Small intestine (tissue), 7 donors: ENCODE measurements around the gene DNLZ. TPM values are rescaled to one million over a fixed set of nuclear protein-coding genes. Genes with fewer than 3 reads are reported as not detected.
"Not testable (repeated sequence)": the region's sequence is repeated elsewhere in the genome, so short reads cannot be mapped to it uniquely, and the experiment has no call there.

Experiments
- DNase-seq, 2 donors: peaks; one replicate each; pipeline versions ENCODE4 v3.0.0 to v3.0.0-alpha.2; 2013
- FAIRE-seq: peaks from 2 replicates; lab custom pipeline; 2012; peaks lifted over from hg19 to GRCh38; lab: Jason Lieb, UNC
- H3K27ac ChIP-seq, 3 donors: one replicate each; pipeline ENCODE4 v1.5.1; 2013; ENCODE audit warnings: low read length in 2 of 3, mild to moderate bottlenecking in 2 of 3, control low read depth in 1 of 3, inconsistent platforms in 1 of 3, low read depth in 1 of 3, moderate library complexity in 1 of 3
- H3K27me3 ChIP-seq, 3 donors: one replicate each; pipeline ENCODE4 v1.6.1; 2013; ENCODE audit warnings: low read length in 3 of 3, inconsistent platforms in 1 of 3; ENCODE audit not compliant: control insufficient read depth in 3 of 3, insufficient read depth in 3 of 3
- H3K36me3 ChIP-seq, 3 donors: one replicate each; pipeline ENCODE4 v1.6.1; 2013; ENCODE audit warnings: low read length in 3 of 3, inconsistent platforms in 1 of 3, low read depth in 1 of 3, mild to moderate bottlenecking in 1 of 3, moderate library complexity in 1 of 3; ENCODE audit not compliant: control insufficient read depth in 3 of 3, insufficient read depth in 2 of 3
- H3K4me1 ChIP-seq, 3 donors: one replicate each; pipeline ENCODE4 v1.6.1; 2013; ENCODE audit warnings: low read length in 2 of 3, inconsistent platforms in 1 of 3, low read depth in 1 of 3, mild to moderate bottlenecking in 1 of 3, moderate library complexity in 1 of 3; ENCODE audit not compliant: control insufficient read depth in 3 of 3, insufficient read depth in 2 of 3
- H3K4me3 ChIP-seq, 3 donors: one replicate each; pipeline ENCODE4 v1.5.1; 2013; ENCODE audit warnings: low read length in 3 of 3, control low read depth in 1 of 3, inconsistent platforms in 1 of 3, low read depth in 1 of 3, mild to moderate bottlenecking in 1 of 3, moderate library complexity in 1 of 3
- H3K9me3 ChIP-seq, 2 donors: one replicate each; pipeline ENCODE4 v1.6.1; 2013; ENCODE audit warnings: low read depth in 1 of 2, low read length in 1 of 2; ENCODE audit not compliant: control insufficient read depth in 2 of 2, insufficient read depth in 1 of 2
- WGBS, 3 donors: extraction: QIAGEN DNeasy Blood & Tissue Kit; methylation state at CpG; one replicate each; pipeline ENCODE4 v1.1.7; 2013; 5-methylcytosine and 5-hydroxymethylcytosine counted together
- polyA plus RNA-seq, 4 donors: library from polyadenylated mRNA; stranded (reverse) in 3 of 4; unstranded in 1 of 4; fragments of 200-250 nt in 3 of 4; fragments of 120-200 nt in 1 of 4; gene quantifications; one replicate each; pipeline versions ENCODE4 v1.2.1 to v1.2.3, GENCODE V29; 2013
- donor health status: healthy with polysubstance abuse.
- donor health status: control.
- donor health status: control.
- donor health status: Bipolar disorder and iron deficiency.
- donor health status: healthy.

The DNLZ gene
- polyA plus RNA-seq, 4 donors = 8.5 to 16.1 (median 11.0) TPM

- H3K27me3 ChIP-seq = peaks cover 0 to 4% (median 0%) of the 10 kb centered on the region in 3 donors
- peaks cover 0 to 28% (median 0%) of the 10 kb centered on the region in 3 donors for H3K4me1 ChIP-seq
- H3K36me3 ChIP-seq = peaks cover 0 to 2% (median 0%) of the 10 kb centered on the region in 3 donors
- no peaks in the 10 kb centered on the region for H3K9me3 ChIP-seq
- WGBS, 3 donors = 86 to 91% (median 87%) methylated on average over 13 of the region's 13 CpGs
- DNase-seq (no peak), FAIRE-seq (no peak)
- H3K27ac ChIP-seq = peak overlapping the region in 1 of 3 donors; percentile 72
- no peak overlapping the region for H3K4me3 ChIP-seq
Measured at GRCh38 chr9:136325358-136325757, 38.2 kb downstream of the DNLZ start.

- Histone ChIP-seq H3K9me3 (no peaks in the 10 kb centered on the region), H3K4me3 (no peak overlapping the region), H3K36me3 (no peaks in the 10 kb centered on the region), H3K4me1 (peaks cover 0 to 28% (median 0%) of the 10 kb centered on the region in 3 donors), H3K27ac (no peak overlapping the region), H3K27me3 (peaks cover 0 to 4% (median 0%) of the 10 kb centered on the region in 3 donors)
- 64 to 74% (median 68%) methylated on average over 23 to 24 of the region's 24 CpGs for WGBS, 3 donors
- FAIRE-seq (no peak), DNase-seq (no peak)
Measured at GRCh38 chr9:136324501-136325300, 38.8 kb downstream of the DNLZ start.

GRCh38 chr9:136323371-136323789, 40.2 kb downstream of the DNLZ start:
- peaks cover 0 to 4% (median 0%) of the 10 kb centered on the region in 3 donors for H3K27me3 ChIP-seq
- WGBS, 3 donors = 14 to 57% (median 29%) methylated on average over 17 of the region's 17 CpGs
- H3K27ac ChIP-seq = no peak overlapping the region
- H3K4me3 ChIP-seq = no peak overlapping the region
- H3K9me3 ChIP-seq = no peaks in the 10 kb centered on the region
- H3K4me1 ChIP-seq = peaks cover 0 to 17% (median 0%) of the 10 kb centered on the region in 3 donors
- DNase-seq (peak in 1 of 2 donors; percentile 32), FAIRE-seq (no peak)
- no peaks in the 10 kb centered on the region for H3K36me3 ChIP-seq

- WGBS, 3 donors = 38 to 68% (median 53%) methylated on average over 18 to 23 of the region's 23 CpGs
- H3K9me3 ChIP-seq = no peaks in the 10 kb centered on the region
- FAIRE-seq (no peak), DNase-seq (no peak)
- H3K27me3 ChIP-seq = no peaks in the 10 kb centered on the region
- no peak overlapping the region for H3K4me3 ChIP-seq
- peaks cover 0 to 12% (median 0%) of the 10 kb centered on the region in 3 donors for H3K4me1 ChIP-seq
- no peaks in the 10 kb centered on the region for H3K36me3 ChIP-seq
- H3K27ac ChIP-seq = no peak overlapping the region
Measured at GRCh38 chr9:136322756-136323330, 40.7 kb downstream of the DNLZ start.

GRCh38 chr9:136321561-136321960, 42.0 kb downstream of the DNLZ start:
- Histone ChIP-seq H3K4me1 (peaks cover 0 to 7% (median 0%) of the 10 kb centered on the region in 3 donors), H3K27me3 (no peaks in the 10 kb centered on the region), H3K36me3 (no peaks in the 10 kb centered on the region), H3K4me3 (no peak overlapping the region), H3K9me3 (no peaks in the 10 kb centered on the region), H3K27ac (no peak overlapping the region)
- FAIRE-seq (no peak), DNase-seq (no peak)
- 86 to 87% (median 86%) methylated on average over 19 of the region's 19 CpGs for WGBS, 3 donors

GRCh38 chr9:136320972-136321371, 42.6 kb downstream of the DNLZ start:
- DNase-seq, FAIRE-seq: not testable (repeated sequence)

GRCh38 chr9:136319955-136320354, 43.6 kb downstream of the DNLZ start:
- H3K4me3 ChIP-seq, H3K27me3 ChIP-seq, H3K36me3 ChIP-seq, FAIRE-seq, DNase-seq, H3K27ac ChIP-seq, H3K4me1 ChIP-seq: not testable (repeated sequence)
- 83 to 94% (median 93%) methylated on average over 3 of the region's 3 CpGs for WGBS, 3 donors
- peaks cover 0 to 10% of the 10 kb centered on the region in 2 donors for H3K9me3 ChIP-seq

More at GRCh38 chr9:136320972-136321371, 42.6 kb downstream of the DNLZ start:
- H3K36me3 ChIP-seq, H3K27me3 ChIP-seq, H3K4me3 ChIP-seq, H3K4me1 ChIP-seq, H3K27ac ChIP-seq, H3K9me3 ChIP-seq: not testable (repeated sequence)

GRCh38 chr9:136319244-136319643, 44.3 kb downstream of the DNLZ start:
- 90 to 93% (median 93%) methylated on average over 14 of the region's 14 CpGs for WGBS, 3 donors
- not testable (repeated sequence) for H3K4me3 ChIP-seq, H3K36me3 ChIP-seq, H3K27me3 ChIP-seq, H3K4me1 ChIP-seq, DNase-seq, FAIRE-seq, H3K27ac ChIP-seq
- H3K9me3 ChIP-seq = peaks cover 0 to 14% of the 10 kb centered on the region in 2 donors
